Measurements from ENCODE around the gene DVL3.
"Not testable (repeated sequence)": the region's sequence is repeated elsewhere in the genome, so short reads cannot be mapped to it uniquely, and the experiment has no call there.

Gene DVL3

DNA sequence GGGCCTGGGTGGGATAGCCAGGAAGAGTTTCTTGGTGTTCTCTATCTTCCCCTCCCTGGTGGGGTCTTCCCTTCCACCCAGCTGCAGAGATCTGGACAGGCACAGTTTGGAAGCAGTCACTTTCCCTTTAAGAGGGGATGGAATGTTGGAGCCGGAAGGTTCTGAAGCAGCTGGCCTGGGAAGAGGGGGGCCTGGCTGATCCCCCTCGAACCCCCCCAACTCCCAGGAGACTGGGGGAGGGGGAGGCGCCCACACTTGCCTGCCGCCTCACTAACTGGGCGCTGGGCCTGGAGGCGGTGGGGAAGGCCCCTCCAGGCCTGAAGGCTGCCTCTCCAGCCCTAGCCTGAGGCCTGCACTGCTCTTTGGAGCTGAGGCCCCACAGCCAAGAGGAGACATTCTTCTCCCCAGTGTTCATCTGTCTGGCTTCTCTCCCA is 1.4 kb downstream of the DVL3 start:
- no peak for DNase-seq

GRCh38 chr3:184157206-184157605 is 2.0 kb downstream of the DVL3 start:
- DNase-seq = no peak

- no peak for DNase-seq
Observed at GRCh38 chr3:184158404-184158803, 3.2 kb downstream of the DVL3 start.

GRCh38 chr3:184160456-184160855 is 5.3 kb downstream of the DVL3 start:
- no peak for DNase-seq

- not testable (repeated sequence) for DNase-seq
Observed at GRCh38 chr3:184162571-184163070, 7.4 kb downstream of the DVL3 start.

DNA sequence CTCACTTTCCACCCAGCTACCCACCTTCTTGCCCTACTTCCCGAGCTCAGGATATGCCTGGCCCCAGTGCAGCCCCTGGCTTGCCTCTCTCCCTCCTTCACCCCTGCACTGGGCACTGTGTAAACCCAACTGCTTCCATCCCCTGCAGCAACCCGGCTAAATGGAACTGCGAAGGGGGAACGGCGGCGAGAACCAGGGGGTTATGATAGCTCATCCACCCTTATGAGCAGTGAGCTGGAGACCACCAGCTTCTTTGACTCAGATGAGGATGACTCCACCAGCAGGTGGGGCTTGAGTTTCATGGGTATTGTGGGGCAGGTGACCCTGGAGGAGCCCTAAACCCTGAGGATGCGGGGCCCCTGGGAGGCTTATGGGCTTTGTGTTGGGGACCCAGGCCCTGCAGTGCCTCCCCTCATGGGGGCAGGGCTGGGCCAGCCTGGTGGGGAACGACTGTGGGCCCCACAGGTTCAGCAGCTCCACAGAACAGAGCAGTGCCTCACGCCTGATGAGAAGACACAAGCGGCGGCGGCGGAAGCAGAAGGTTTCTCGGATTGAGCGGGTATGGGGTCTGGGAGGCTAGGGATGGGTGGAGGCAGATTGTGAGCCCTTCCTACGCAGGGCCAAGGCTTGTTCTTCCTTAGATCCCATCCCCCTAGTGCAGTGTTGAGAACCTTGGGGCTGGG is 9.6 kb downstream of the DVL3 start:
- DNase-seq = no peak

GRCh38 chr3:184165543-184165942 is 10.4 kb downstream of the DVL3 start:
- no peak for DNase-seq

DNA sequence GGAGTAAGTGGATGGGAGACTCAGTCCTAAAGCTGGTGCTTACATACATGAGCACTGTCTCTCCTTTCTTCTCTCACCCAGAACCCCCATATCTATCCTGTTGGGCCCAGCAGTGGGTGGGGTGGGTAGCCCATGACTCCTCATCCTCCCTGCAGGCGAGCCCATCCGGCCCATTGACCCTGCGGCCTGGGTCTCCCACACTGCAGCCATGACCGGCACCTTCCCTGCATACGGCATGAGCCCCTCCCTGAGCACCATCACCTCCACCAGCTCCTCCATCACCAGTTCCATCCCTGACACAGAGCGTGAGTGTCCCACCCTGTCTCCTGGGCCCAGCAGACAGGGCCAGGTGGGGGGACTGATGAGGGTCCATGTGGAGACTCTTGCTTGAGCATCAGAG is 11.5 kb downstream of the DVL3 start:
- no peak for DNase-seq

DNA sequence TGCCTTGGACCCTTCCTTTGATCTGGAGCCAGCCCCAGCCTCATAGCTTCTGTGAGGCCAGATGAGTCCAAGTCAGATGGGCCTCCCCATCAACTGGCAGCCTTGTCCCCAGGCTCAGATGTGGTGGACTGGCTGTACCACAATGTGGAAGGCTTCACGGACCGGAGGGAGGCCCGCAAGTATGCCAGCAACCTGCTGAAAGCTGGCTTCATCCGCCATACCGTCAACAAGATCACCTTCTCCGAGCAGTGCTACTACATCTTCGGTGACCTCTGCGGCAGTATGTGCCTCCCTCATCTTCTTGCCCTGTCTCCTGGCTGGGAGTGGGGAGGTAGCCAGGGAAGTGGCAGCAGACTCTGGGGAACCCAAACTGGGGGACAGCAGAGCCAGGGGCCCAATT is 12.6 kb downstream of the DVL3 start:
- DNase-seq = no peak

- DNase-seq = no peak
Observed at GRCh38 chr3:184168363-184169120, 13.4 kb downstream of the DVL3 start.

GRCh38 chr3:184169896-184170875 is 15.0 kb downstream of the DVL3 start:
- DNase-seq = no peak

- no peak for DNase-seq
Observed at GRCh38 chr3:184171562-184171961, 16.4 kb downstream of the DVL3 start.

DNA sequence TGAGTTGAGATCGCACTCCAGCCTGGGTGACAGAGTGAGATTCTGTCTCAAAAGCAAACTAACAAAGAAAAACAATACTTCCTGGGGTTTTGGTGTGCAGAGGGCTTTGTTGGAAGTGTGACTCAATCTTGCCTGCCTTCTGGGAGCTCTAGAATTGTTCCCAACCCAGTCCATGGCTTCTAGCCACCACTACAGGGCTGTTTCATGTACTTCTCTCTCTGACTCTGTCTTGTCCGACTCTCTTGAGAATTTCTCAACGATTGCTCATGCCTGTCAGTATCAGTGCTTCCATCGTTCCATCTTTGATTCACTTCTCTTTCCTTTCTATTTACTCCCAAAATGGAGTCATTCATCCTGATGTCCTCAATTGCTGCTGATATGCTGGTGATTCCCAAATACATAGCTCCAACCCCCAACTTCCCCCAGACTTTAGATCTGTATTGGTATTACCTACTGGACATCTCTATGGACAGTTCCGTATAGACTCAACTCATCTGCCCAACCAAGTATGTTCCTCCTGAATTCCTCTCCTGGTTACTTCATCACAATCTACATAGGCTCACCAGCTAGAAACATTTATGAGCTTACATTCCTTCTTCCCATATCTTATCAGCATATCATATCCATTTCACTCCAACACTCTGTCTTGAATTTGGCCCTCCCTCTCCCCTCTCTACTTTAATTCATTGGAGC is 17.6 kb downstream of the DVL3 start:
- DNase-seq = no peak

- no peak for DNase-seq
Observed at GRCh38 chr3:184173374-184173722, 18.2 kb downstream of the DVL3 start.

DNA sequence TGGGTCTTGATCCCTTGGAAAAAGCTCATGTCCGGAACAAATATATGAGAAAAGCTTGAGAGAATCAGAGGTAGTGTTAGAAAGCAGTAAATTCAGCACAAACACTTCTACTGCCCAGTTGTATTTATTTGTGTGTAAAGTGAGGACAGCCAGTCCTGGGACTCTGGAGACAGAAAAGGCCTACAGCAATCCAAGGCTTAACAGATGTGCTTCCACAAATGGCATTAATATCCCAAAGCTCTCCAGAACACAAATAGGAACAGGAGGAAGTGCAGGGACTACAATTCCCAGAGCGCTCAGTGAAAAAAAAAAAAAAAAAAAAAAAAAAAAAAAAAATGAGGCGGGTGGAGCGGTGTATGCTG is 19.1 kb downstream of the DVL3 start:
- no peak for DNase-seq

DNA sequence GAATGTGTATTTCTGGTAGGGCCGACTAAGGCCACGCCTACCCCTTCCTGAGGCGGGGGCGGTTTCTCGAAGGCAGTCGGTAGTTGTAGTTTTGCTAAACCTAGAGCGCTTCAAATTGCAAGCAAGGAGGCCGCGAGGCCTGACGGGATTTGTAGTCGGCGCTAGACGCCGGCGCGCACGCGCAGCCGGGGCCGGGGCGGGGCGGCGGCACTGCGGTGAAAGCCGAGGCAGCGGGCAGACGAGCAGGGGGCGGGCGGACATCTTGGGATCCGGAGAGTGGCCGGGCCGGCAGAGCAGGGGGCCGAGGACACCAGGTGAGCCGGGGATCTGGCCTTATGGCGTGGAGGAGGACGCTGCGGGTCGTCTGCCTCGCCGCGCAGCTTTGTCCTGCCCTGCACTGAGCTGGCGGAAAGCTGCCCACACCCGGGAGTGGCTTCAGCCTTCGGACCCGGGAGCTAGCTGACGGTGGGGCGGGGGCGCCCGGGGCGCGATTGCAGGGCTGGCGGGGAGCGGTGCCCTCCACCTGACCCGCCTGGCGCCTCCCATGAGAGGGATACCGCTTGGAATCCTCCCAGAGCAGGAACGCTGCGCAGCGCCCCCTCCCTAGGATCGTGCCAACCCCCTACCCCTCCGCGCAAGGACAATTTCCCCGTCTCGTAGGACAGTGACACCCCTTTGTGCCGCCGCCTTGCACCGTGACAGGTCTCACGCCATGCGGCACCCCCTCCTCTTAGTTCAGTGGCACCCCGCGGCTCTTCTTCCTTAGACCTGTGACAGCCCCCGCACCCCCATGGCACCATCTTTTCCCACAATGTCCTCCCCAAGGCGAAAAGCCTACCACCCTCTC is 19.7 kb downstream of the DVL3 start, which contains the start of gene AP2M1:
Gene AP2M1, plus strand, starts transcription at position 210 of the 847 bp plus-strand sequence. CDS start 2,139 bp downstream, outside the sequence.
- peak; percentile 97 for DNase-seq

DNA sequence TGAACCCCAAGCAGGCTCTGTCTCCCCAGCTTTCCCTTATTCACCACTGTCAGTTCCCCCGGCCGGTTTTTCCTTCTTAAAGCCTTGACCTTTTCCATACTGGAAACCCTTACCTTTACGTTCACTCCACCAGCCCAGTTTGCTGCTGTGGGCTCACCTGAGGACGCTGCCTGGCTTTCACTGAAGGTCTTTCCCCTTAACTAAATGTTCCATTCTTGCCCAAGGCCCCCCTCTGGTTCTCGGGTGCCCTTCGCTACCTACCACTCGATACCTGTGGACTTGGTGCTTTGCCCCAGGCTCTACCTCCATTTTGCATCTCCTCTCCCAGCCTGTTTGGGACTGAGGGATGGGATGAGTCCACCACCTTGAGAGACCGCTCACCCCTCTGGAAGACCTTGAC is 20.3 kb downstream of the DVL3 start:
- DNase-seq = no peak

GRCh38 chr3:184175981-184176376 is 20.8 kb downstream of the DVL3 start:
- DNase-seq = no peak

DNA sequence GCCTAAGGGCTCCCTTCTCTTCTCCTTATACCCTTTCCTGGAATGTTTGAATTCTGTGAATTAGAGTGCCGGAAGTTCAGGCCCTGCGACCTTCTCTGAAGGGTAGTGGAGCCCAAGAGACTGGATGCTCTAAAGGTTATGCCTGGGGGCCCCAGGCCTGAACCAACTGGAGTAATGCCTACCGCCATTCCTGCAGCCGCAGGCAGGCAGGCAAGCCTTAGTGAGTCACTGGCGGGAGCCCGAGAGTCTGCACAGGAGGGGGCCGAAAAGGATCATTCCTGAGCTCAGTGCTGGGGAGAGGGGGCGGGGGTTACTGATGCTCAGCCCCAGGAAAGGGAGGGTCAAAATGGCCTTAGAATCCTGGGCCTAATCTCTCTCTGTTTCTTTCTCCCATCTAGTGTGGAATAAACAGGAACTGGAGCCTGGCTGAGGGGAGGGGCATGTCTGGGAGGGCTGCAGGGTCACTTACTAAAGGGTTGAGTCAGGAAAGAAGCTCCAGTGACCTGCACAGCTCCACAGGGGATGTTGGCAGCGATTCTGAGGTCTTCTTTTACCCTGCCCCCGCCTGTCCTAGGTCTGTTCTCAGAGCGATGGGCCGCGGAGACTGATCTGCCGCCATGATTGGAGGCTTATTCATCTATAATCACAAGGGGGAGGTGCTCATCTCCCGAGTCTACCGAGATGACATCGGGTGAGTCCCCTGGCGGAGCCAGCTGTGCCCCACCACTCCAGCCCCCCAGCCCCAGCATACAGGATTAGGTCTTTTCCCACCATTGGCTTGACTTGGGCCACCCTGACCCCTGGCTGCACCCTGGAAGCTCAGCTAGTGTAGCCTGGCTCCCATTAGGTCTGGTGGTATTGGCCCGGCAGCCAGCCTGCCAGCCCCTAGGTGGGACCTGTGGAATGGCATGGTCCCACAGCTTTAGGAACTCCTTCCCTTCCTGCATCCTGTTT is 21.5 kb downstream of the DVL3 start:
- no peak for DNase-seq

DNA sequence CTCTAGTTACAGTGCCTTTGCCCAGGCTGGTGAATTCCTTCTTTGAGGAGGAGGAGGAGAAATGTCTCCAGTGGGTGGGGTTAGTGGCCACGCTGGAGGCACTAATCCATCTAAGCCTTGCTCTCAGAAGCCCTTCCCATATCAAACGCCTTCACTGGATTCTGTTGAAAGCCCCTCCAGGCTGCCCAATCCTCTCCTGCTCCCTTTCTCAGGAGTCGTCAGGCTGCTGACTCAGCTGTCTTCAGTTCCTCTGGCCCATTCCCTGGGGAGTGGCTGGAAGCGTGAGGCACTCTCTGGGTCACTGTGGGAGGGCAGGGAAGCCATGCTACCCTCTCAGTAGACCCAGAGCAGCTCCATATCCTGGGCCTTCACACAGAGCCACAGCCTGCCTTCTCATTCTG is 22.2 kb downstream of the DVL3 start:
- DNase-seq = no peak
